ENCODE data around the gene NR3C1.

NR3C1 gene

GRCh38 chr5:143374496-143375217 is 28.8 kb downstream of the NR3C1 start:
- H2AFZ ChIP-seq (ENCODE audit: low read depth, low read length, severe bottlenecking), result no peak overlapping the region
- H3K27ac ChIP-seq (ENCODE audit: low read depth, low read length), result no peak overlapping the region
- peaks cover 37% of the 10 kb centered on the region for H4K20me1 ChIP-seq (ENCODE audit: low read depth, low read length)

GRCh38 chr5:143373076-143373475 is 30.4 kb downstream of the NR3C1 start:
- no peaks in the 10 kb centered on the region for H3K9me3 ChIP-seq (ENCODE audit: insufficient read depth, low read length)
- H2AFZ ChIP-seq (ENCODE audit: low read depth, low read length, severe bottlenecking), result no peak overlapping the region
- H3F3A ChIP-seq (ENCODE audit: insufficient read depth), result no peaks in the 10 kb centered on the region
- no peaks in the 10 kb centered on the region for H3K27me3 ChIP-seq (ENCODE audit: low read length)
- H3K4me3 ChIP-seq (ENCODE audit: insufficient read depth, low read length, poor library complexity, severe bottlenecking), result no peak overlapping the region
- H3K4me2 ChIP-seq (ENCODE audit: low read depth, low read length, poor library complexity, severe bottlenecking), result no peak overlapping the region
- peaks cover 23% of the 10 kb centered on the region for H4K20me1 ChIP-seq (ENCODE audit: low read depth, low read length)
- H3K36me3 ChIP-seq (ENCODE audit: low read length), result peaks cover 17% of the 10 kb centered on the region; the same call in 1 of the 2 replicates
- H3K27ac ChIP-seq (ENCODE audit: low read depth, low read length), result no peak overlapping the region
- H3K9ac ChIP-seq (ENCODE audit: low read length), result no peak overlapping the region
- TF ChIP-seq CTCF (IDR thresholded peaks at IDR 0.05; ENCODE audit: insufficient read depth, low read length, poor library complexity, severe bottlenecking), result no peak
- TF ChIP-seq EZH2phosphoT487 (conservative IDR thresholded peaks at IDR 0.05; ENCODE audit: low read length), result no peak
- H3K79me2 ChIP-seq (ENCODE audit: insufficient read depth, low read length), result peaks cover 100% of the 10 kb centered on the region
- no peaks in the 10 kb centered on the region for H3K9me2 ChIP-seq (replicated peaks; ENCODE audit: insufficient read depth, low read length)

More at GRCh38 chr5:143374496-143375217, 28.8 kb downstream of the NR3C1 start:
- Histone ChIP-seq H3K4me3 (ENCODE audit: insufficient read depth, low read length, poor library complexity, severe bottlenecking) (no peak overlapping the region), H3K9me2 (replicated peaks; ENCODE audit: insufficient read depth, low read length) (no peaks in the 10 kb centered on the region), H3K27me3 (ENCODE audit: low read length) (no peaks in the 10 kb centered on the region), H3K9me3 (ENCODE audit: insufficient read depth, low read length) (no peaks in the 10 kb centered on the region), H3K4me2 (ENCODE audit: low read depth, low read length, poor library complexity, severe bottlenecking) (no peak overlapping the region), H3K9ac (ENCODE audit: low read length) (no peak overlapping the region), H3F3A (ENCODE audit: insufficient read depth) (no peaks in the 10 kb centered on the region), H3K36me3 (ENCODE audit: low read length) (peaks cover 5% of the 10 kb centered on the region; the same call in 1 of the 2 replicates), H3K79me2 (ENCODE audit: insufficient read depth, low read length) (peaks cover 100% of the 10 kb centered on the region)
- TF ChIP-seq CTCF (IDR thresholded peaks at IDR 0.05; ENCODE audit: insufficient read depth, low read length, poor library complexity, severe bottlenecking), result no peak
- no peak for TF ChIP-seq EZH2phosphoT487 (conservative IDR thresholded peaks at IDR 0.05; ENCODE audit: low read length)

- H3K27ac ChIP-seq (ENCODE audit: low read depth, low read length), result no peak overlapping the region
- no peak overlapping the region for H3K4me2 ChIP-seq (ENCODE audit: low read depth, low read length, poor library complexity, severe bottlenecking)
- H3K79me2 ChIP-seq (ENCODE audit: insufficient read depth, low read length), result peaks cover 100% of the 10 kb centered on the region
- peaks cover 24% of the 10 kb centered on the region; the same call in 1 of the 2 replicates for H3K36me3 ChIP-seq (ENCODE audit: low read length)
- no peak overlapping the region for H3K4me3 ChIP-seq (ENCODE audit: insufficient read depth, low read length, poor library complexity, severe bottlenecking)
- no peak overlapping the region for H2AFZ ChIP-seq (ENCODE audit: low read depth, low read length, severe bottlenecking)
- H3K9me2 ChIP-seq (replicated peaks; ENCODE audit: insufficient read depth, low read length), result no peaks in the 10 kb centered on the region
- H3F3A ChIP-seq (ENCODE audit: insufficient read depth), result no peaks in the 10 kb centered on the region
- no peaks in the 10 kb centered on the region for H3K27me3 ChIP-seq (ENCODE audit: low read length)
- no peak overlapping the region for H3K9ac ChIP-seq (ENCODE audit: low read length)
- no peaks in the 10 kb centered on the region for H3K9me3 ChIP-seq (ENCODE audit: insufficient read depth, low read length)
- H4K20me1 ChIP-seq (ENCODE audit: low read depth, low read length), result peaks cover 28% of the 10 kb centered on the region
- TF ChIP-seq CTCF (IDR thresholded peaks at IDR 0.05; ENCODE audit: insufficient read depth, low read length, poor library complexity, severe bottlenecking) (no peak), EZH2phosphoT487 (conservative IDR thresholded peaks at IDR 0.05; ENCODE audit: low read length) (no peak)
Measured at GRCh38 chr5:143372187-143372829, 31.2 kb downstream of the NR3C1 start.
